BJ (cell line): ENCODE measurements around the gene ALS2CL. TPM values are rescaled to one million over a fixed set of nuclear protein-coding genes. Genes with fewer than 3 reads are reported as not detected.

Experiments
- CTCF ChIA-PET: fragments of 350-600 bp; formaldehyde crosslinking; extraction: SDS; loops from one replicate; lab custom pipeline; 2021; ENCODE audit warnings: antibody characterized with exemption, inconsistent platforms; lab: Yijun Ruan, JAX
- POLR2A ChIA-PET: fragments of 300-600 bp; sonication (Branson Sonifier 250); formaldehyde crosslinking; extraction: SDS; loops from one replicate; lab custom pipeline; 2021; ENCODE audit warnings: antibody characterized with exemption; lab: Charles Lee
- DNase-seq: peaks from one replicate; pipeline ENCODE4 v3.0.0-alpha.2; 2011; ENCODE audit warnings: low read depth
- H3K27me3 ChIP-seq: 2 replicates; pipeline ENCODE4 v1.6.0; 2011; ENCODE audit warnings: low read length; ENCODE audit not compliant: control insufficient read depth, insufficient read depth
- H3K36me3 ChIP-seq: 2 replicates; pipeline ENCODE4 v1.5.1; 2011; ENCODE audit warnings: low read length; ENCODE audit not compliant: control insufficient read depth, insufficient read depth
- H3K4me3 ChIP-seq: 2 replicates; pipeline ENCODE4 v1.5.1; 2011; ENCODE audit warnings: low read depth, mild to moderate bottlenecking, control low read depth, low read length
- CTCF ChIP-seq: IDR thresholded peaks from 2 replicates; pipeline ENCODE4 v1.5.1; 2011; ENCODE audit warnings: low read depth, mild to moderate bottlenecking, control low read depth, inconsistent platforms, low read length, moderate library complexity; ENCODE audit not compliant: insufficient read depth
- polyA plus RNA-seq: library from polyadenylated mRNA; depleted of rRNA; stranded (reverse); fragments of >200 nt; gene quantifications from 2 replicates; pipeline ENCODE4 v1.2.3, GENCODE V29; 2011

Gene ALS2CL
- polyA plus RNA-seq, 1 experiment: 7.2 TPM

GRCh38 chr3:46716461-46717441 is 23.3 kb upstream of the ALS2CL start:
- H3K27me3 ChIP-seq: peaks cover 3% of the 10 kb centered on the region
- no peaks in the 10 kb centered on the region for H3K36me3 ChIP-seq
- DNase-seq: no peak
- ChIA-PET POLR2A (no interaction called here), CTCF (no interaction called here)
- H3K4me3 ChIP-seq: no peak overlapping the region
- TF ChIP-seq CTCF: no peak

GRCh38 chr3:46715507-46716175 is 22.2 kb upstream of the ALS2CL start:
- CTCF ChIA-PET: interaction anchor here (0.7 to 1.5 kb wide), 4 partner anchors 8 to 202 kb away, joined by 3 to 15 read pairs (median 3); no protein-coding TSS in a partner anchor

GRCh38 chr3:46714728-46715506 is 21.4 kb upstream of the ALS2CL start:
- TF ChIP-seq CTCF: no peak
- H3K36me3 ChIP-seq: no peaks in the 10 kb centered on the region
- H3K4me3 ChIP-seq: no peak overlapping the region
- H3K27me3 ChIP-seq: peaks cover 3% of the 10 kb centered on the region
- POLR2A ChIA-PET: no interaction called here
- no peak for DNase-seq
- CTCF ChIA-PET: interaction anchor here (0.7 to 1.5 kb wide), 5 partner anchors 8 to 202 kb away, joined by 3 to 15 read pairs (median 3); no protein-coding TSS in a partner anchor

More at GRCh38 chr3:46715507-46716175, 22.2 kb upstream of the ALS2CL start:
- H3K27me3 ChIP-seq: peaks cover 3% of the 10 kb centered on the region
- no peak for DNase-seq
- H3K36me3 ChIP-seq: no peaks in the 10 kb centered on the region
- H3K4me3 ChIP-seq: no peak overlapping the region
- POLR2A ChIA-PET: no interaction called here
- no peak for TF ChIP-seq CTCF

- CTCF ChIA-PET: interaction anchor here (1.3 to 1.4 kb wide), 2 partner anchors 9 to 84 kb away, joined by 3 read pairs; no protein-coding TSS in a partner anchor
- POLR2A ChIA-PET: no interaction called here
- TF ChIP-seq CTCF: no peak
- no peak overlapping the region for H3K4me3 ChIP-seq
- peaks cover 3% of the 10 kb centered on the region for H3K27me3 ChIP-seq
- no peaks in the 10 kb centered on the region for H3K36me3 ChIP-seq
- DNase-seq: no peak
These were observed 20.5 kb upstream of the ALS2CL start for GRCh38 chr3:46713898-46714552.
